ENCODE data around the gene HOXB7.

The HOXB7 gene

DNA sequence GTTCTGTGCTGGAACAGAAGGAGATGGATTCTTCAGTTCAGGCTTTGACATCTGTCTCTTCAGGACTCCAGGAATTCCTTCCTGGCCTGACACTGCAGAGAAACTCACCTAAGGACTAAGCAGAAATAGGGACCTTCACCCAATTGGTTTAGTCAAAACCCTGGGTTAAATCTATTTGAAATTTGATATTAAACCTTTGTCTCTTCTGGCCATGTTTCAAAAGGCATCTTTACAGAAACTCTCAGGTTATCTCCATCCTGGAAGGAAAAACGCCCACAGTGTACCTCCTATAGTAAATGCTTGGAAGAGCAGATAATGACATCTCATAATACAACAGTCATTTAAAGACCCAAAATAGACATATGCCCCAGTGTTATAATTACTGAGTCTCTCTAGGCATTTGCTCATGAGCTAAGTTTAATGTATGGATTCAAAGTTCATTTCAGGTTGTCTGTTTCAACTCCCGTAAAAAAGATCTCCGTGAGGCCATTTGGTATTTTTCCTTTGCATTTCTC lies 27.1 kb downstream of the HOXB7 start:
- TF ChIP-seq, protein P1, sequence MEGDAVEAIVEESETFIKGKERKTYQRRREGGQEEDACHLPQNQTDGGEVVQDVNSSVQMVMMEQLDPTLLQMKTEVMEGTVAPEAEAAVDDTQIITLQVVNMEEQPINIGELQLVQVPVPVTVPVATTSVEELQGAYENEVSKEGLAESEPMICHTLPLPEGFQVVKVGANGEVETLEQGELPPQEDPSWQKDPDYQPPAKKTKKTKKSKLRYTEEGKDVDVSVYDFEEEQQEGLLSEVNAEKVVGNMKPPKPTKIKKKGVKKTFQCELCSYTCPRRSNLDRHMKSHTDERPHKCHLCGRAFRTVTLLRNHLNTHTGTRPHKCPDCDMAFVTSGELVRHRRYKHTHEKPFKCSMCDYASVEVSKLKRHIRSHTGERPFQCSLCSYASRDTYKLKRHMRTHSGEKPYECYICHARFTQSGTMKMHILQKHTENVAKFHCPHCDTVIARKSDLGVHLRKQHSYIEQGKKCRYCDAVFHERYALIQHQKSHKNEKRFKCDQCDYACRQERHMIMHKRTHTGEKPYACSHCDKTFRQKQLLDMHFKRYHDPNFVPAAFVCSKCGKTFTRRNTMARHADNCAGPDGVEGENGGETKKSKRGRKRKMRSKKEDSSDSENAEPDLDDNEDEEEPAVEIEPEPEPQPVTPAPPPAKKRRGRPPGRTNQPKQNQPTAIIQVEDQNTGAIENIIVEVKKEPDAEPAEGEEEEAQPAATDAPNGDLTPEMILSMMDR (IDR thresholded peaks at IDR 0.05; ENCODE audit: control insufficient read depth, extremely low read depth, insufficient read depth) = no peak
- H3K4me3 ChIP-seq (ENCODE audit: low read depth, low read length) = no peak overlapping the region
- no peak for DNase-seq (ENCODE audit: low read depth)

DNA sequence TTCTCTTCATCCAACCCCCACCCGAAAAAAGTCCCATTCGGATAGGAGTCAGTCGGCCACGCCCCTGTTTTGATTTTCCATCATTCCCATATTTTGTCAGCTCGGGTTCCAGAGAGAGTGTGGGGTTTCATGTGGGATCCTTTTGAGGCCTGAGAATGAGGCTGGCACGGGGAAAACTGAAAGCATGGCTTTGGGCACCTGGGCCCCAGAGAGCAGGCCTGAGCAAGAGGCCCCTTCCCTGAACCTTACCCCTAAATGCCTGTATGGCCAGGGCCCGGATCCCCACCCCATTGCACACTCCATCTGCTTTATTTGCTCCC lies 28.1 kb downstream of the HOXB7 start:
- no peak for DNase-seq (ENCODE audit: low read depth)
- H3K4me3 ChIP-seq (ENCODE audit: low read depth, low read length) = no peak overlapping the region
- TF ChIP-seq, protein P1 (IDR thresholded peaks at IDR 0.05; ENCODE audit: control insufficient read depth, extremely low read depth, insufficient read depth) = no peak

DNA sequence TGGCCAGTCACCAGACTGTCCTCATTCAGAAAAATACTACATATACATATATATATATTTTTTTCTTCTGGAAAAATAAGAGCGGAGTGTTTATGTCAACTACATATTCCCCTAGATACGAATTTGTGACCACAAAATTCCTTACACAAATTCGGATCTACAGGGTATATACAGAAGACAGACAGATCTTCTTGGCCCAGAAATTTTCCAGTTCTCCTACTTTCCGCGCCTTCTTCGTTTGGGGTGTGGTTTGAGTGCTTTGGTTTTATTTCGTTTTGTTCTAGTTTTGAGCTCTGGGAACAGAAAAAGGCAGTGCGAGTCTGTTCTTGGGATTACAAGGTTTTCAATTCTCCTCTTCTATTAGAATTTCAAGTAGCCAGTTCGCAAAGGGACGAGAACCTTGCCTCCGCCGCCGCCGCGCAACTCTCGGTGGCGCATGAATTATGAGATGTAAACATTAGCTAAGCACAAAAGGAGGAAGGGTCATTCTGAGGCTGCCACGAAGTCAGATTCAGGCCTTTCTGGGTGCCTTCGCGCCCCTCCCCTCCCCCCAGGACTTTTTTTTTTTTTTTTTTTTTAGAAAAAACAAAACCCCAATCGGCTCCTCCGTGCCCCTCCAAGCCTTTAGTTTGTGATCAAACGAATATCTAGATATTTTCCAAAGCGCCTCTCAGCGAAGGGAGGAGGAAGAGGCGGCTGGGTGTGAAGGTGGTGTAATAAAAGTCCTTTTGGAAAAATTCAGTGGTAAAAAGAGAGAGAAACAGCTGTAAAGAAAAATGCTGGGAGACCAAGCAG lies 30.9 kb downstream of the HOXB7 start:
- H3K4me3 ChIP-seq (ENCODE audit: low read depth, low read length) = no peak overlapping the region
- DNase-seq (ENCODE audit: low read depth) = no peak

DNA sequence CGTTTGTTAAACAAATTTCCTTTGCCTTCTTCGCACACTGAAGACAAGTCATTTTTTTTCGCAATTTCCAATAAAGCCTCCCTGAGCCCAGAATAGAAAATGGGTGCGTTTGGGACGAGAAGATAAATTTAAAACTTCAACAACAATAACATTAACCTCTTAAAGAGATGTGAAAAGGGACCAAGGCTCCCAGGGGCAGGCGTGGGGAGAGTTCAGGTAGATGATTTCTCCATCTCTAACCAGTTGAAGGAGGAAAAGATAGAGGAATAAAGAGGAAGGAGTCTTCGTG lies 31.4 kb downstream of the HOXB7 start:
- H3K4me3 ChIP-seq (ENCODE audit: low read depth, low read length) = no peak overlapping the region
- TF ChIP-seq, protein P1 (IDR thresholded peaks at IDR 0.05; ENCODE audit: control insufficient read depth, extremely low read depth, insufficient read depth) = no peak
- no peak for DNase-seq (ENCODE audit: low read depth)

More for the DNA sequence above, 30.9 kb downstream of the HOXB7 start:
- TF ChIP-seq, protein P1 (IDR thresholded peaks at IDR 0.05; ENCODE audit: control insufficient read depth, extremely low read depth, insufficient read depth) = no peak

DNA sequence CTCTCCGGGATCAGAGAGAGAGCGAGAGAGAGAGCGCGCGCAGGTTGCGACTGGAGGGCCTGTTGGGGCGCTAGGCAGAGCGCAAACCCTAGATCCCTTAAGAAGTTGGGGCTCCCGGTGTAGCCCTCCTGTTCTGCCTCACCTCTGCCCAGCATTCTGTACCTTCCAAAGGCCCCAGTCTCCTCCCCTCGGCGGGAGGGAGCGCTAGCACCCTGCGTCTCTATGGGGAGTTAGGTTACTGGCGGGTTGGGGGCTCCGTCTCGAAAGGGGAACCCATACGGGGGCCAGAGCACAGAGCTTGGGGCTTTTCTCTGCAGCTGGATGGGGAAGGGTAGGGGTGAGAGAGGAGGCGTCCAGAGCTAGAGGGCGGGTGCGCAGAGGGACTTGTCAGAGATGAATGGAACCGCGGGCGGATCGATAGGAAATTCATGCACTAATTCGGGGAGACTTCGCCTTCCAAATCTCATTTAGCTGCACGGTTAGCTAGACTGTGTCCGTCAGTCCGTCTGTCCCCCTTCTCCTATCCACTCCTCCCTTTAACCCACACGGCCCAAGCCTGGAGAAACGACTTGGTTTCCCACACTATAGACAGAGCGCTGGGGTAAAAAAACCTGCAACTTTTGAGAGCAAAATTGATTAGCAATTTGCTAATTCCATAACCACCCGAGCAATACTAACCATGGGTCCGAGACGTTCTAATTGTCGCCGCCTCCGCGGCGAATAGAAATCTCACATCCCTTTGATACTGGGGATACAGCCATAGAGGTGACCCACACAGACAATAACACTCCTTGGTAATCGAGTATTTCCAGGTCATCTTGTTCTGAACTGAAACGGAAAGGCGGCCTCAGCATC lies 32.0 kb downstream of the HOXB7 start:
- TF ChIP-seq, protein P1 (IDR thresholded peaks at IDR 0.05; ENCODE audit: control insufficient read depth, extremely low read depth, insufficient read depth) = no peak
- no peak for DNase-seq (ENCODE audit: low read depth)
- no peak overlapping the region for H3K4me3 ChIP-seq (ENCODE audit: low read depth, low read length)

DNA sequence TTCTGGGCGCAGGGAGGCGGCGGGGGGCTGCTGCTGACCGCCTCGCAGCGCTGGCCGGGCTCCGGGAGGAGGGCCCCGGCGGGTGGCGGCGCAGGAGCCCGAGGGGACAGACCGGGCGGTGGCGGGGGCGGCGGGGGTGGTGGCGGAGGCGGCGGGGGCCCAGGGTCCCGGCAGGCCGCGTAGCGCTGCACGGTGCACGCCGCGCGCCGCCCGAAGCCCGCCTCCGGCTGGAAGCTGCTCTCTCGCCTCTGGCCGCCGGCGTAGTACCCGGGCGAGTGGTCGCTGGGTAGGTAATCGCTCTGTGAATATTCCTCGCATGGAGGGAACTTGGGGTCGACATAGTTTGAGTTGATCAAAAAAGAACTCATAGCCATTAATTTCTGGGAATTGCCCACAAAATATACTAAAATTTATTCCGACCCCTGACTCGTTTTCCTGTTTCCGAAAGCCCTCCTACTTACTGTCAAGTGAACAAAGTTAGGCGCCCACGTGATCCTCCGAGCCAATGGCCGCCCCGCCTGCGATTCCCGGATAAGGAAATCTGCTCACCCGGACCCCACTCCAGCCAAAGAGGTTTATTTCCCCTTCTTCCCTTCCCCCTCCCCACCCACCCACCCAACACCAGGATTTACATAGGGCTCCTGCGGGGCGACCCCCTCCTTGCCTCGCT lies 32.7 kb downstream of the HOXB7 start, which contains the start of gene HOXB4:
Gene HOXB4, minus strand, starts transcription at position 405 of the 670 bp plus-strand sequence. Its CDS starts 31 bp downstream, at position 374.
- H3K4me3 ChIP-seq (ENCODE audit: low read depth, low read length) = no peak within 1 kb of the TSS
- no peak for DNase-seq (ENCODE audit: low read depth)
- TF ChIP-seq, protein P1 (IDR thresholded peaks at IDR 0.05; ENCODE audit: control insufficient read depth, extremely low read depth, insufficient read depth) = no peak
